DND-41 (cell line): ENCODE results near the gene SIDT1.

Experiments used
- ATAC-seq: fragments of 200-7000 bp; cut with Tn5 transposase; 3 replicates; pipeline ENCODE4 v1.9.1; 2021; ENCODE audit warnings: low read depth; ENCODE audit not compliant: insufficient read depth
- DNase-seq: peaks from one replicate; pipeline ENCODE4 v3.0.0-alpha.2; 2020
- H2AFZ ChIP-seq: 2 replicates; pipeline ENCODE4 v1.6.0; 2012; ENCODE audit warnings: low read depth, low read length
- H3K27ac ChIP-seq: 2 replicates; pipeline ENCODE4 v1.5.1; 2012; ENCODE audit warnings: low read length, inconsistent platforms
- H3K27me3 ChIP-seq: fragments of 200-600 bp; sonication (generic); 2 replicates; pipeline ENCODE4 v1.6.0; 2012; ENCODE audit warnings: low read length, mild to moderate bottlenecking, inconsistent platforms; ENCODE audit not compliant: insufficient read depth, poor library complexity
- H3K36me3 ChIP-seq: 2 replicates; pipeline ENCODE4 v1.5.1; 2012; ENCODE audit warnings: low read length, inconsistent platforms; ENCODE audit not compliant: insufficient read depth
- H3K4me1 ChIP-seq: 2 replicates; pipeline ENCODE4 v1.5.1; 2012; ENCODE audit warnings: mild to moderate bottlenecking, low read length; ENCODE audit not compliant: insufficient read depth
- H3K4me2 ChIP-seq: 2 replicates; pipeline ENCODE4 v1.6.0; 2012; ENCODE audit warnings: mild to moderate bottlenecking, moderate library complexity, low read length, inconsistent platforms; ENCODE audit not compliant: insufficient read depth
- H3K4me3 ChIP-seq, 2 experiments: fragments of 200-600 bp in 1 of 2; shearing (Covaris generic) in 1 of 2; 2 replicates each; pipeline ENCODE4 v1.5.1; 2012 to 2016; ENCODE audit warnings: inconsistent platforms in 2 of 2, low read length in 2 of 2, mild to moderate bottlenecking in 2 of 2, low read depth in 1 of 2, moderate library complexity in 1 of 2
- H3K79me2 ChIP-seq: 2 replicates; pipeline ENCODE4 v1.6.0; 2012; ENCODE audit warnings: low read length, inconsistent platforms; ENCODE audit not compliant: insufficient read depth
- H3K9ac ChIP-seq: 2 replicates; pipeline ENCODE4 v1.6.0; 2012; ENCODE audit warnings: low read depth, mild to moderate bottlenecking, inconsistent platforms, low read length, moderate library complexity
- H3K9me3 ChIP-seq: 2 replicates; pipeline ENCODE4 v1.5.1; 2012; ENCODE audit warnings: low read length, moderate library complexity, mild to moderate bottlenecking, inconsistent platforms; ENCODE audit not compliant: insufficient read depth, severe bottlenecking
- H4K20me1 ChIP-seq: 2 replicates; pipeline ENCODE4 v1.6.0; 2012; ENCODE audit warnings: low read length; ENCODE audit not compliant: insufficient read depth
- EZH2 ChIP-seq: IDR thresholded peaks from 3 replicates; pipeline ENCODE4 v1.6.1; 2012; ENCODE audit warnings: borderline replicate concordance, low read depth, mild to moderate bottlenecking, moderate library complexity, low read length, inconsistent platforms; ENCODE audit not compliant: severe bottlenecking
- TF ChIP-seq, protein P1 (sequence below): IDR thresholded peaks from 2 replicates; pipeline ENCODE4 v1.5.1; 2012; ENCODE audit warnings: borderline replicate concordance, low read length, moderate library complexity, mild to moderate bottlenecking; ENCODE audit not compliant: poor library complexity, severe bottlenecking; ENCODE audit errors: extremely low read depth

The SIDT1 gene

DNA sequence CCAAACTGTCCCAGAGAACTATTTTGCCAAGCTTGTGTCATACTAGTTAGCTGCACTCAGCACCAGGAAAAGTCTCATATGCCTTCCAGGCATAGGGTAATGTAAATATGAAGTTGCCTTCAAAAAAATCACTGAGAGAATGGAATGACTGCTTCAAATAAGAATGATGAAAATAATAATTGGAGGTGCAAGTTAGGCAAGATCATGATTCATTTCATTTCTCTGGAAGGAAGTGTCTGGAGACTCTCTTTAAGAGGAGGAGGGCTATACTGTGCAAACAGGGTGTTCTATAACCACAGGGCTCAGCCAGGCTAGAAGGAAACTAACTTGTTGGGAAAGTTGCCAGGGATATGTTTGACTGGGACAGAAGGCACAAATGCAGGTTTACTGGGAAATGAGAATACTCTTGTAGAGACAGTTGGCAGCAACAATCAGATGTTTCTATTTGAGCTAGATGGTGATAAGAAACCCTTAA lies 4.3 kb downstream of the SIDT1 start:
- no peak overlapping the region for H3K27ac ChIP-seq
- no peak overlapping the region for H3K4me2 ChIP-seq
- no peak overlapping the region for H2AFZ ChIP-seq
- TF ChIP-seq, protein P1, sequence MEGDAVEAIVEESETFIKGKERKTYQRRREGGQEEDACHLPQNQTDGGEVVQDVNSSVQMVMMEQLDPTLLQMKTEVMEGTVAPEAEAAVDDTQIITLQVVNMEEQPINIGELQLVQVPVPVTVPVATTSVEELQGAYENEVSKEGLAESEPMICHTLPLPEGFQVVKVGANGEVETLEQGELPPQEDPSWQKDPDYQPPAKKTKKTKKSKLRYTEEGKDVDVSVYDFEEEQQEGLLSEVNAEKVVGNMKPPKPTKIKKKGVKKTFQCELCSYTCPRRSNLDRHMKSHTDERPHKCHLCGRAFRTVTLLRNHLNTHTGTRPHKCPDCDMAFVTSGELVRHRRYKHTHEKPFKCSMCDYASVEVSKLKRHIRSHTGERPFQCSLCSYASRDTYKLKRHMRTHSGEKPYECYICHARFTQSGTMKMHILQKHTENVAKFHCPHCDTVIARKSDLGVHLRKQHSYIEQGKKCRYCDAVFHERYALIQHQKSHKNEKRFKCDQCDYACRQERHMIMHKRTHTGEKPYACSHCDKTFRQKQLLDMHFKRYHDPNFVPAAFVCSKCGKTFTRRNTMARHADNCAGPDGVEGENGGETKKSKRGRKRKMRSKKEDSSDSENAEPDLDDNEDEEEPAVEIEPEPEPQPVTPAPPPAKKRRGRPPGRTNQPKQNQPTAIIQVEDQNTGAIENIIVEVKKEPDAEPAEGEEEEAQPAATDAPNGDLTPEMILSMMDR, result no peak
- TF ChIP-seq EZH2, result no peak
- H4K20me1 ChIP-seq, result no peaks in the 10 kb centered on the region
- peaks cover 3% of the 10 kb centered on the region for H3K9me3 ChIP-seq
- DNase-seq (no peak), ATAC-seq (no peak)
- H3K4me3 ChIP-seq, result no peak overlapping the region
- H3K27me3 ChIP-seq, result peaks cover 19% of the 10 kb centered on the region
- H3K79me2 ChIP-seq, result no peaks in the 10 kb centered on the region
- H3K9ac ChIP-seq, result no peak overlapping the region
- peaks cover 22% of the 10 kb centered on the region for H3K4me1 ChIP-seq
- H3K36me3 ChIP-seq, result no peaks in the 10 kb centered on the region

DNA sequence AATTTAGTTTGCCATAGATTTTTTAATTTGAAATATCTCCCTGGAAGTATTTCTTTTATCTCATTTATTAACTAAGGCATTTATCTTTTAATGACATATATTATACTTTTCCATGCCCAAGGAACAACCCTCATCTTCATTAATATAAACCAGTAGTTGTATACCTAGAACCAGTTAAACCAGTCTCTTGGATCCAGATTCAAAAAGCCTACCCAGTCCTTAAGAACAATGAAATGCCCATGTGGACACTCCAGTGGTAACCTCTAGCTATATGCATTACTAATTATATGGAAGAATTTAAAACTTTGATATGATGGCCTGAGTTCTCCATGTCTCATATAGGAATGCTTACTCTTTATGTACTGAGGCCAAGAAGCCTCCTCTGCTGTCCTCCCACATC lies 4.8 kb downstream of the SIDT1 start:
- ATAC-seq, result no peak
- Histone ChIP-seq H3K9ac (no peak overlapping the region), H3K36me3 (no peaks in the 10 kb centered on the region), H3K4me1 (peaks cover 17% of the 10 kb centered on the region), H3K9me3 (peaks cover 3% of the 10 kb centered on the region), H3K4me2 (no peak overlapping the region), H3K27ac (no peak overlapping the region), H3K27me3 (peaks cover 19% of the 10 kb centered on the region), H3K79me2 (no peaks in the 10 kb centered on the region), H2AFZ (no peak overlapping the region), H3K4me3 (no peak overlapping the region), H4K20me1 (no peaks in the 10 kb centered on the region)
- no peak for DNase-seq
- no peak for TF ChIP-seq EZH2
- TF ChIP-seq, protein P1, result no peak

DNA sequence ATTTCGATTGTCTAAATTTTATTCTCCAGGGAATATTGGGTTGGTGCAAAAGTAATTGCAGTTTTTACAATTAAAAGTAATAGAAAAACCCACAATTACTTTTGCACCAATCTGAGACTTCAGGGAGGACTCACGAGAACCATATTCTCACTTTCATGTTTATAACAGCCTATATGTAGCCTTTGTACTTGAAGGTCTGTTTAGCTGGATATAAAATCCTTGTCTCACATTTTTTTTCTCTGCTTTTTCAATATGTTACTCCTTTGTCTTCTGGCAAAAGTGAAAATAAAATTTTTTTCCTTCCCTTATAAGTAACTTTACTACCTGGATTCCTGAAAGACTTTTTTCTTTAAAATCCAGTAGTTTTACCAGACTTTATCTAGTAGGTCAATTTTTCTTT lies 9.2 kb downstream of the SIDT1 start:
- Histone ChIP-seq H3K4me1 (no peaks in the 10 kb centered on the region), H3K36me3 (no peaks in the 10 kb centered on the region), H3K9me3 (peaks cover 3% of the 10 kb centered on the region), H3K4me2 (no peak overlapping the region), H3K27me3 (no peaks in the 10 kb centered on the region), H4K20me1 (no peaks in the 10 kb centered on the region), H3K9ac (no peak overlapping the region), H2AFZ (no peak overlapping the region), H3K79me2 (no peaks in the 10 kb centered on the region), H3K27ac (no peak overlapping the region), H3K4me3 (no peak overlapping the region)
- DNase-seq (no peak), ATAC-seq (no peak)
- TF ChIP-seq EZH2, result no peak
- TF ChIP-seq, protein P1, result no peak

DNA sequence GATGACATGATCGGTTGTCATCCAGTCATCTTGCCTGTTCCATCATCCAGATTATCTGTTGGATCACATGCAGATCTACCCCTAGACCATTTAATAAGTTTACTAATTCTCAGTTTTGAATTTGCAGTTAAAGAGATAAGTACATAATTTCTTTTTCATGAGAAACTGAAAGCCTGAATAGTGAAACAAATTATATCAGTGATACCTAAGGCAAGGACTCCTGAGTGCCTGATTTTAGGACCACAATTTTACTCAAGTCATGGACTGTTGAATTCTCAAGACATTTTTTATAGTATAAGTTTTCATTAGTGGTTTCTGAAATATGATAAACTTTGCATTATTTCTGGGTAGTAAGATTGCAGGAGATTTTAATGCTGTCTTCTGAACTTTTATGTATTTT lies 13.2 kb downstream of the SIDT1 start:
- no peaks in the 10 kb centered on the region for H3K79me2 ChIP-seq
- no peaks in the 10 kb centered on the region for H4K20me1 ChIP-seq
- peaks cover 3% of the 10 kb centered on the region for H3K9me3 ChIP-seq
- TF ChIP-seq, protein P1, result no peak
- TF ChIP-seq EZH2, result no peak
- H3K27ac ChIP-seq, result no peak overlapping the region
- no peak for ATAC-seq
- H3K4me3 ChIP-seq, result no peak overlapping the region
- no peaks in the 10 kb centered on the region for H3K27me3 ChIP-seq
- no peak overlapping the region for H3K9ac ChIP-seq
- no peak overlapping the region for H3K4me2 ChIP-seq
- H3K4me1 ChIP-seq, result no peaks in the 10 kb centered on the region
- no peaks in the 10 kb centered on the region for H3K36me3 ChIP-seq
- no peak overlapping the region for H2AFZ ChIP-seq
- no peak for DNase-seq
